Measurements from ENCODE around the gene NOP16.

DNA sequence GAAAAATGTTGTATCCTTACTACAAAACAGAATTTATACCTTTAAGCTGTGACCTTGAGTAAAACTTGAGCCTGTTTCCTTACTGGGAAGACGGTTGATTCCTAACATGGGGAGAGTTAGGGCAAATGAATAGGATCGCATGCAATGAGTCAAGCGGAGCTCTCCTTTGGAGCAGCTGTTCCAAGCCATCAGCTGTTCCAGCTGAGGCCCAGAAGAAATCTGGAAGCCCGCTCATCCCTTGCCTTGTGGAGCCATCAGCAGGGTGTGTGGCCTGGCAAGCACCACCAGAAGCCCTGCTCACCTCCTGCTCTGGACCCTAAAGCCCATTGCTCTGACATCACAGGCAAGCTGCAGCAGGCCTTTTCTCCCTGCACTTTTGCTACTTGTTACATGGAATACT is 34.9 kb downstream of the NOP16 start:
- no peak for TF ChIP-seq POLR2AphosphoS5 (IDR thresholded peaks at IDR 0.05)
- TF ChIP-seq, protein P1, sequence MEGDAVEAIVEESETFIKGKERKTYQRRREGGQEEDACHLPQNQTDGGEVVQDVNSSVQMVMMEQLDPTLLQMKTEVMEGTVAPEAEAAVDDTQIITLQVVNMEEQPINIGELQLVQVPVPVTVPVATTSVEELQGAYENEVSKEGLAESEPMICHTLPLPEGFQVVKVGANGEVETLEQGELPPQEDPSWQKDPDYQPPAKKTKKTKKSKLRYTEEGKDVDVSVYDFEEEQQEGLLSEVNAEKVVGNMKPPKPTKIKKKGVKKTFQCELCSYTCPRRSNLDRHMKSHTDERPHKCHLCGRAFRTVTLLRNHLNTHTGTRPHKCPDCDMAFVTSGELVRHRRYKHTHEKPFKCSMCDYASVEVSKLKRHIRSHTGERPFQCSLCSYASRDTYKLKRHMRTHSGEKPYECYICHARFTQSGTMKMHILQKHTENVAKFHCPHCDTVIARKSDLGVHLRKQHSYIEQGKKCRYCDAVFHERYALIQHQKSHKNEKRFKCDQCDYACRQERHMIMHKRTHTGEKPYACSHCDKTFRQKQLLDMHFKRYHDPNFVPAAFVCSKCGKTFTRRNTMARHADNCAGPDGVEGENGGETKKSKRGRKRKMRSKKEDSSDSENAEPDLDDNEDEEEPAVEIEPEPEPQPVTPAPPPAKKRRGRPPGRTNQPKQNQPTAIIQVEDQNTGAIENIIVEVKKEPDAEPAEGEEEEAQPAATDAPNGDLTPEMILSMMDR (IDR thresholded peaks at IDR 0.05) = no peak
